Measurements from ENCODE around the gene RPS21.

The RPS21 gene

DNA sequence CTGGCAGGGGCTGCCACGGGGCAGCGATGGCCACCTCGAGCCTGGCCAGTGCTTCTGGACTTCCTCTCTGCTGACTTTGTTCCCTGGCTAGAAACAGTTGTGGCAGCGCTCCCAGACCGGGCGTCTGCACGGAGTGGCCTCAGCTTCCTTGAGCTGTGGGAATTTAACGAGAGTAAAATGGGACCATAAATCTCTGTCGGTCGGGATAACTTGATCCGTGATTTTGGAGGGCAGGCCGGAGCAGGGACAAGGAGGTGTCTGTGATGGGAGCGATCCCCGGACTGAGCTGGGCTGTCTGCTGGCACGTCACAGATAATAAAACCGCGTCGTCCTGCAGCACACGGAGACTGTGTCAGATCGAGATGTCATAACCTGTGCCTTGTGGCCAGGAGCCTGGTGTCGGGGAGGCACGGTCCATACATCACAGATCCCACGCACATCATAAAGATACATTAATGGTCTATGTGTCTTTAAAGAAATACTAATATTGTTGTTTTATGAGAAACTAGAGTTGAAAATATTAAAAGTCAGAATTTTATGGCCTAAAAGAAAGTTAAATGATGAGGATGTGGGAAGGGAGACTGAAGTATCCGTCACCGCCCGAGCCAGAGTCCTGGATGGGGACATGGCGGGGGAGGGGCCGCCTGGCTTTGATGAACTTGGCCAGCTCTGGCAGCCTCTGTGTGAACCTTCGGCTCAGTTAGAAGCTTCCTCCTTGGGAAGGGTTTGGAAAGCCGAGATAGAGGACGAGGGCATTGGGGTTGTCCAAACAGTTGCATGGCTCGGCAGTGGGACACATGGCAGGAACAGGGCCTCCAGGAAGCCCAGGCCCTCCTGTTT is 47.0 kb downstream of the RPS21 start:
- no peak for TF ChIP-seq ESRRG (CRISPR knock-in tag; IDR thresholded peaks at IDR 0.05)
- TF ChIP-seq, protein P1, sequence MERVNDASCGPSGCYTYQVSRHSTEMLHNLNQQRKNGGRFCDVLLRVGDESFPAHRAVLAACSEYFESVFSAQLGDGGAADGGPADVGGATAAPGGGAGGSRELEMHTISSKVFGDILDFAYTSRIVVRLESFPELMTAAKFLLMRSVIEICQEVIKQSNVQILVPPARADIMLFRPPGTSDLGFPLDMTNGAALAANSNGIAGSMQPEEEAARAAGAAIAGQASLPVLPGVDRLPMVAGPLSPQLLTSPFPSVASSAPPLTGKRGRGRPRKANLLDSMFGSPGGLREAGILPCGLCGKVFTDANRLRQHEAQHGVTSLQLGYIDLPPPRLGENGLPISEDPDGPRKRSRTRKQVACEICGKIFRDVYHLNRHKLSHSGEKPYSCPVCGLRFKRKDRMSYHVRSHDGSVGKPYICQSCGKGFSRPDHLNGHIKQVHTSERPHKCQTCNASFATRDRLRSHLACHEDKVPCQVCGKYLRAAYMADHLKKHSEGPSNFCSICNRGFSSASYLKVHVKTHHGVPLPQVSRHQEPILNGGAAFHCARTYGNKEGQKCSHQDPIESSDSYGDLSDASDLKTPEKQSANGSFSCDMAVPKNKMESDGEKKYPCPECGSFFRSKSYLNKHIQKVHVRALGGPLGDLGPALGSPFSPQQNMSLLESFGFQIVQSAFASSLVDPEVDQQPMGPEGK (CRISPR knock-in tag; IDR thresholded peaks at IDR 0.05; ENCODE audit: borderline replicate concordance): no peak
- no peak for TF ChIP-seq ZFP30 (CRISPR knock-in tag; IDR thresholded peaks at IDR 0.05)
- TF ChIP-seq, protein P2, sequence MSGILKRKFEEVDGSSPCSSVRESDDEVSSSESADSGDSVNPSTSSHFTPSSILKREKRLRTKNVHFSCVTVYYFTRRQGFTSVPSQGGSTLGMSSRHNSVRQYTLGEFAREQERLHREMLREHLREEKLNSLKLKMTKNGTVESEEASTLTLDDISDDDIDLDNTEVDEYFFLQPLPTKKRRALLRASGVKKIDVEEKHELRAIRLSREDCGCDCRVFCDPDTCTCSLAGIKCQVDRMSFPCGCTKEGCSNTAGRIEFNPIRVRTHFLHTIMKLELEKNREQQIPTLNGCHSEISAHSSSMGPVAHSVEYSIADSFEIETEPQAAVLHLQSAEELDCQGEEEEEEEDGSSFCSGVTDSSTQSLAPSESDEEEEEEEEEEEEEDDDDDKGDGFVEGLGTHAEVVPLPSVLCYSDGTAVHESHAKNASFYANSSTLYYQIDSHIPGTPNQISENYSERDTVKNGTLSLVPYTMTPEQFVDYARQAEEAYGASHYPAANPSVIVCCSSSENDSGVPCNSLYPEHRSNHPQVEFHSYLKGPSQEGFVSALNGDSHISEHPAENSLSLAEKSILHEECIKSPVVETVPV (CRISPR knock-in tag; IDR thresholded peaks at IDR 0.05): no peak
- no peak for TF ChIP-seq ARNTL (CRISPR knock-in tag; IDR thresholded peaks at IDR 0.05; ENCODE audit: borderline replicate concordance, low read depth)
- no peak for TF ChIP-seq SNAI2 (CRISPR knock-in tag; IDR thresholded peaks at IDR 0.05)
- no peak for TF ChIP-seq ISL1 (CRISPR knock-in tag; IDR thresholded peaks at IDR 0.05)
- TF ChIP-seq OSR1 (CRISPR knock-in tag; IDR thresholded peaks at IDR 0.05): no peak
- no peak for TF ChIP-seq PPARA (CRISPR knock-in tag; IDR thresholded peaks at IDR 0.05; ENCODE audit: borderline replicate concordance)
- TF ChIP-seq, protein P3, sequence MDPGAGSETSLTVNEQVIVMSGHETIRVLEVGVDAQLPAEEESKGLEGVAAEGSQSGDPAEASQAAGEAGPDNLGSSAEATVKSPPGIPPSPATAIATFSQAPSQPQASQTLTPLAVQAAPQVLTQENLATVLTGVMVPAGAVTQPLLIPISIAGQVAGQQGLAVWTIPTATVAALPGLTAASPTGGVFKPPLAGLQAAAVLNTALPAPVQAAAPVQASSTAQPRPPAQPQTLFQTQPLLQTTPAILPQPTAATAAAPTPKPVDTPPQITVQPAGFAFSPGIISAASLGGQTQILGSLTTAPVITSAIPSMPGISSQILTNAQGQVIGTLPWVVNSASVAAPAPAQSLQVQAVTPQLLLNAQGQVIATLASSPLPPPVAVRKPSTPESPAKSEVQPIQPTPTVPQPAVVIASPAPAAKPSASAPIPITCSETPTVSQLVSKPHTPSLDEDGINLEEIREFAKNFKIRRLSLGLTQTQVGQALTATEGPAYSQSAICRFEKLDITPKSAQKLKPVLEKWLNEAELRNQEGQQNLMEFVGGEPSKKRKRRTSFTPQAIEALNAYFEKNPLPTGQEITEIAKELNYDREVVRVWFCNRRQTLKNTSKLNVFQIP (CRISPR knock-in tag; IDR thresholded peaks at IDR 0.05; ENCODE audit: borderline replicate concordance, low read depth): no peak
- no peak for TF ChIP-seq CSDC2 (CRISPR knock-in tag; IDR thresholded peaks at IDR 0.05)
- no peak for TF ChIP-seq ZNF8 (CRISPR knock-in tag; IDR thresholded peaks at IDR 0.05)
- no peak for TF ChIP-seq ZFP3 (CRISPR knock-in tag; IDR thresholded peaks at IDR 0.05)
- no peak for TF ChIP-seq TOX (CRISPR knock-in tag; IDR thresholded peaks at IDR 0.05; ENCODE audit: borderline replicate concordance)
- TF ChIP-seq RARB (CRISPR knock-in tag; IDR thresholded peaks at IDR 0.05): no peak
- no peak for TF ChIP-seq ZNF70 (CRISPR knock-in tag; IDR thresholded peaks at IDR 0.05)
- ATAC-seq: no peak

DNA sequence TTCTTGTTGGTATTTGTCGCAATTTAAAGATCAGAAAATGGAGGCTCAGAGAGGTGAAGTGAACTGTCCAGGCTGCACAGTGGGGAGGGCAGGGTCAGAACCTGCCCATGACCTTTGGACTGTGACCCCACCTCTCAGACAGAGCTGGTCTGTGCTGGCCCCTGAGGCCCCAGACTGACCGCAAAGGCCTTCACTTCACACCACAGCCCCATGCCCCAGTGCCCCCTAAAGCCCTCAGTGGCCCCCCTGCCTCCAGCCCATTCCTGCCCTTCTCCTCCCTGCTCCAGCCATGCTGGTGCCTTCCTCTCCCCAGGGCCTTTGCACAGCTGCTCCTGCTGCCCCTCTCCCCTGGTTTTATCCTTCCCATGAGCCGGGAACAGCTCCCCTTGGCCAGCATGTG is 49.8 kb downstream of the RPS21 start:
- no peak for TF ChIP-seq OSR1 (CRISPR knock-in tag; IDR thresholded peaks at IDR 0.05)
- TF ChIP-seq TCF4 (CRISPR knock-in tag; IDR thresholded peaks at IDR 0.05; ENCODE audit: borderline replicate concordance): no peak
- TF ChIP-seq TOX (CRISPR knock-in tag; IDR thresholded peaks at IDR 0.05; ENCODE audit: borderline replicate concordance): no peak
- no peak for TF ChIP-seq ZNF8 (CRISPR knock-in tag; IDR thresholded peaks at IDR 0.05)
- TF ChIP-seq GLIS3 (CRISPR knock-in tag; IDR thresholded peaks at IDR 0.05): no peak
- TF ChIP-seq CSDC2 (CRISPR knock-in tag; IDR thresholded peaks at IDR 0.05): no peak
- TF ChIP-seq, protein P4, sequence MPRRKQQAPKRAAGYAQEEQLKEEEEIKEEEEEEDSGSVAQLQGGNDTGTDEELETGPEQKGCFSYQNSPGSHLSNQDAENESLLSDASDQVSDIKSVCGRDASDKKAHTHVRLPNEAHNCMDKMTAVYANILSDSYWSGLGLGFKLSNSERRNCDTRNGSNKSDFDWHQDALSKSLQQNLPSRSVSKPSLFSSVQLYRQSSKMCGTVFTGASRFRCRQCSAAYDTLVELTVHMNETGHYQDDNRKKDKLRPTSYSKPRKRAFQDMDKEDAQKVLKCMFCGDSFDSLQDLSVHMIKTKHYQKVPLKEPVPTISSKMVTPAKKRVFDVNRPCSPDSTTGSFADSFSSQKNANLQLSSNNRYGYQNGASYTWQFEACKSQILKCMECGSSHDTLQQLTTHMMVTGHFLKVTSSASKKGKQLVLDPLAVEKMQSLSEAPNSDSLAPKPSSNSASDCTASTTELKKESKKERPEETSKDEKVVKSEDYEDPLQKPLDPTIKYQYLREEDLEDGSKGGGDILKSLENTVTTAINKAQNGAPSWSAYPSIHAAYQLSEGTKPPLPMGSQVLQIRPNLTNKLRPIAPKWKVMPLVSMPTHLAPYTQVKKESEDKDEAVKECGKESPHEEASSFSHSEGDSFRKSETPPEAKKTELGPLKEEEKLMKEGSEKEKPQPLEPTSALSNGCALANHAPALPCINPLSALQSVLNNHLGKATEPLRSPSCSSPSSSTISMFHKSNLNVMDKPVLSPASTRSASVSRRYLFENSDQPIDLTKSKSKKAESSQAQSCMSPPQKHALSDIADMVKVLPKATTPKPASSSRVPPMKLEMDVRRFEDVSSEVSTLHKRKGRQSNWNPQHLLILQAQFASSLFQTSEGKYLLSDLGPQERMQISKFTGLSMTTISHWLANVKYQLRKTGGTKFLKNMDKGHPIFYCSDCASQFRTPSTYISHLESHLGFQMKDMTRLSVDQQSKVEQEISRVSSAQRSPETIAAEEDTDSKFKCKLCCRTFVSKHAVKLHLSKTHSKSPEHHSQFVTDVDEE (CRISPR knock-in tag; IDR thresholded peaks at IDR 0.05): no peak
- TF ChIP-seq, protein P1 (CRISPR knock-in tag; IDR thresholded peaks at IDR 0.05; ENCODE audit: borderline replicate concordance): no peak
- no peak for TF ChIP-seq PPARA (CRISPR knock-in tag; IDR thresholded peaks at IDR 0.05; ENCODE audit: borderline replicate concordance)
- TF ChIP-seq ZNF70 (CRISPR knock-in tag; IDR thresholded peaks at IDR 0.05): no peak
- TF ChIP-seq ISL1 (CRISPR knock-in tag; IDR thresholded peaks at IDR 0.05): no peak
- TF ChIP-seq, protein P2 (CRISPR knock-in tag; IDR thresholded peaks at IDR 0.05): no peak
- no peak for TF ChIP-seq SNAI2 (CRISPR knock-in tag; IDR thresholded peaks at IDR 0.05)
- TF ChIP-seq, protein P5, sequence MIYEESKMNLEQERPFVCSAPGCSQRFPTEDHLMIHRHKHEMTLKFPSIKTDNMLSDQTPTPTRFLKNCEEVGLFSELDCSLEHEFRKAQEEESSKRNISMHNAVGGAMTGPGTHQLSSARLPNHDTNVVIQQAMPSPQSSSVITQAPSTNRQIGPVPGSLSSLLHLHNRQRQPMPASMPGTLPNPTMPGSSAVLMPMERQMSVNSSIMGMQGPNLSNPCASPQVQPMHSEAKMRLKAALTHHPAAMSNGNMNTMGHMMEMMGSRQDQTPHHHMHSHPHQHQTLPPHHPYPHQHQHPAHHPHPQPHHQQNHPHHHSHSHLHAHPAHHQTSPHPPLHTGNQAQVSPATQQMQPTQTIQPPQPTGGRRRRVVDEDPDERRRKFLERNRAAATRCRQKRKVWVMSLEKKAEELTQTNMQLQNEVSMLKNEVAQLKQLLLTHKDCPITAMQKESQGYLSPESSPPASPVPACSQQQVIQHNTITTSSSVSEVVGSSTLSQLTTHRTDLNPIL (CRISPR knock-in tag; IDR thresholded peaks at IDR 0.05; ENCODE audit: low read depth): no peak
- TF ChIP-seq ZFP30 (CRISPR knock-in tag; IDR thresholded peaks at IDR 0.05): no peak
- no peak for TF ChIP-seq ZFP3 (CRISPR knock-in tag; IDR thresholded peaks at IDR 0.05)
- TF ChIP-seq, protein P3 (CRISPR knock-in tag; IDR thresholded peaks at IDR 0.05; ENCODE audit: borderline replicate concordance, low read depth): no peak
- TF ChIP-seq ESRRG (CRISPR knock-in tag; IDR thresholded peaks at IDR 0.05): no peak
- no peak for TF ChIP-seq ZNF565 (CRISPR knock-in tag; conservative IDR thresholded peaks at IDR 0.05; ENCODE audit: low read depth)
- TF ChIP-seq BACH2 (CRISPR knock-in tag; IDR thresholded peaks at IDR 0.05; ENCODE audit: borderline replicate concordance): no peak
- no peak for ATAC-seq

All from SK-N-SH treated with all-trans-retinoic acid at 6 μM for 48 hours (cell line).